Measurements from ENCODE around the gene GSN. TPM values are rescaled to one million over a fixed set of nuclear protein-coding genes. Genes with fewer than 3 reads are reported as not detected.

Gene GSN
- total RNA-seq, 1 donor from 2014 or later: 84.7 TPM

DNA sequence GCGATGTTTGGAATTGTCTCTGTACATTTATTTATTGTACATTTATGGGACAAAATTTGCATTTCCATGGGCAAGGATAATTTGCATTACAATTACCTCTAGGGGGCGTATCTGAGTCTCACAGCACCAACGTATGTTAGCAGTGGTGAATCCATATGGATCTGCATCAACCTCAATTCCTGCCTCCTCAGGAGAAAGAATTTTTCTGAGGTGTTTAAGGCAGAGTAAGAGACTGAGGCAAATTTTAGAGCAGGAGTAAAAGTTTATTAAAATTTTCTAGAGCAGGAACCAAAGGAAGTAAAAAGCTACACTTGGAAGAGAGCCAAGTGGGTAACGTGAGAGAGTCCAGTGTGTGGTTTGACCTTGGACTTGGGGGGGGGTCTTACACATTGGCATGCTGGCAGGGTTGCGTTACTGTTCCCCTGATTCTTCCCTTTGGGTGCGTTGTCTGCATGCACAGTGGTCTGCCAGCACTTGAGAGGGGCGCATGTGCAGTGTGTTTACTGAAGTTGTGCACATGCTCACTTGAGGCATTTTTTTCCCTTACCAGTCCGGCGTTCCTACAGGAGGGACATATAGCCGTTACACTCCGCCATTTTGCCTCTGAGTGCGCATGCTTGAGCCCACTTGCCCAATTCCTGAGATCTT, 45.3 kb upstream of the GSN start:
- DNase-seq (ENCODE audit: low read depth, low spot score): no peak
- TF ChIP-seq, protein P1, sequence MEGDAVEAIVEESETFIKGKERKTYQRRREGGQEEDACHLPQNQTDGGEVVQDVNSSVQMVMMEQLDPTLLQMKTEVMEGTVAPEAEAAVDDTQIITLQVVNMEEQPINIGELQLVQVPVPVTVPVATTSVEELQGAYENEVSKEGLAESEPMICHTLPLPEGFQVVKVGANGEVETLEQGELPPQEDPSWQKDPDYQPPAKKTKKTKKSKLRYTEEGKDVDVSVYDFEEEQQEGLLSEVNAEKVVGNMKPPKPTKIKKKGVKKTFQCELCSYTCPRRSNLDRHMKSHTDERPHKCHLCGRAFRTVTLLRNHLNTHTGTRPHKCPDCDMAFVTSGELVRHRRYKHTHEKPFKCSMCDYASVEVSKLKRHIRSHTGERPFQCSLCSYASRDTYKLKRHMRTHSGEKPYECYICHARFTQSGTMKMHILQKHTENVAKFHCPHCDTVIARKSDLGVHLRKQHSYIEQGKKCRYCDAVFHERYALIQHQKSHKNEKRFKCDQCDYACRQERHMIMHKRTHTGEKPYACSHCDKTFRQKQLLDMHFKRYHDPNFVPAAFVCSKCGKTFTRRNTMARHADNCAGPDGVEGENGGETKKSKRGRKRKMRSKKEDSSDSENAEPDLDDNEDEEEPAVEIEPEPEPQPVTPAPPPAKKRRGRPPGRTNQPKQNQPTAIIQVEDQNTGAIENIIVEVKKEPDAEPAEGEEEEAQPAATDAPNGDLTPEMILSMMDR (conservative IDR thresholded peaks at IDR 0.05): peak; percentile 71
- Mint-ChIP-seq H3K4me1 (peaks cover 23% of the 10 kb centered on the region), H3K9me3 (no peaks in the 10 kb centered on the region), H3K36me3 (ENCODE audit: low read depth) (no peaks in the 10 kb centered on the region), H3K4me3 (no peak overlapping the region), H3K27me3 (ENCODE audit: low read depth) (no peaks in the 10 kb centered on the region), H3K27ac (ENCODE audit: unreplicated experiment) (no peak overlapping the region)

DNA sequence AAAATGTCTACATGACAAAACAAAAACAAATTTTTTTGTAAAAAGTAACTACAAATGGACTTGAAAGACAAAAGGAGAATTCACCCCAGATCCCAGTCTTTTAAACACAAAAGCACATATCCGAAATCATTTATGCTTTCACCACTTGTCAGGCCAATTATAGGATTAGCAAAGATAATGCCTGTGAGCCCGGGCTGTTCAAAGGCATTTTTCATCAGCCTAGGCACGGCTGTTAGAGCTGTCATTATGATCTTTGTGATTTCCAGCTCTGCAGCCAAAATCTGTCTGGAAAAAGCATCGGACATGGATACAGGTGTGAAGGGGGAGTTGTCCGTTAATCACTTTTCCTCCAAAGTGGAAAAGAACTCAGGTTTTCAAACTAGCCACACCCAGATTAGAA, 42.7 kb upstream of the GSN start:
- H3K9me3 Mint-ChIP-seq: no peaks in the 10 kb centered on the region
- DNase-seq (ENCODE audit: low read depth, low spot score): no peak
- H3K27me3 Mint-ChIP-seq (ENCODE audit: low read depth): no peaks in the 10 kb centered on the region
- no peak overlapping the region for H3K4me3 Mint-ChIP-seq
- H3K27ac Mint-ChIP-seq (ENCODE audit: unreplicated experiment): no peak overlapping the region
- TF ChIP-seq, protein P1 (conservative IDR thresholded peaks at IDR 0.05): no peak
- H3K36me3 Mint-ChIP-seq (ENCODE audit: low read depth): no peaks in the 10 kb centered on the region
- peaks cover 21% of the 10 kb centered on the region for H3K4me1 Mint-ChIP-seq

DNA sequence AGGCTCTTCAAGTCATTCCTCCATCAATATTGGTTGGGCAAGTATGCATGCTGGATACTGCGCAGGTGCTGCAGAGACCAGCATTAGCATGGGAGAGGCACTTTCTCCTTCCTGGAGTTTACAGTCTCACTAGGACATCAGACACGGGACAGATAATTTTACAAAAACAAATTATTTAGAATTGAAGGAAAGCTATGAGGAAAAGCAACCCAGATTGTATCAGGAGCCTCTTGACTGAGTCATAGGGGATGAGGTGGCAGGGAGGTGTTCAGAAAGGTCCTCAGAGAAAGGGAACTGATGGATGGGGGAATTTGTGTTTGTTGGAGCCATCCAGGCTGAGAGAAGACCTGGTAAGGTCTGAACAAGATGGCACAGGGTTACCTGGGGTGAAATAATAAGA, 41.8 kb upstream of the GSN start:
- TF ChIP-seq, protein P1 (conservative IDR thresholded peaks at IDR 0.05): no peak

DNA sequence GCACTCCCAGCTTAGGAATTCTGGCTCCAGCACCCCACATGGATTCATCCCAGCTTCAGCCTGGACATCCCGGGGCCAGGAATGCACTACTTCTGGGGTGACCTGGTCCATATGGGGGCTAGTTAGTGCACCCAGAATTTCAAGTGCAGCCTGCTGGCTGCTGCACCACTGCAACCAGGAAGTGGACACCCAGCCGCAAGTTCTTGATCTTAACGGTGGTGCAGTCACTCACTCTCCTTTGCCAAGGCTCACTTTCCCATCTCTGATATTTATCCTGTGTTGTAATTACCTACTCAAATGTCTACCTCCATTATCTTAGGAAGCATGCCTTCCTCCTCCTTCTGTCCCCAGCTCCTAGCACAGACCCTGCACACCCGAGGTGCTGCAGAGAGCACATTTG, 40.1 kb upstream of the GSN start:
- no peaks in the 10 kb centered on the region for H3K27me3 Mint-ChIP-seq (ENCODE audit: low read depth)

More for the DNA sequence above, 41.8 kb upstream of the GSN start:
- no peaks in the 10 kb centered on the region for H3K27me3 Mint-ChIP-seq (ENCODE audit: low read depth)
- no peak overlapping the region for H3K27ac Mint-ChIP-seq (ENCODE audit: unreplicated experiment)
- no peak overlapping the region for H3K4me3 Mint-ChIP-seq
- H3K9me3 Mint-ChIP-seq: no peaks in the 10 kb centered on the region
- DNase-seq (ENCODE audit: low read depth, low spot score): no peak
- no peaks in the 10 kb centered on the region for H3K36me3 Mint-ChIP-seq (ENCODE audit: low read depth)
- H3K4me1 Mint-ChIP-seq: peaks cover 12% of the 10 kb centered on the region

DNA sequence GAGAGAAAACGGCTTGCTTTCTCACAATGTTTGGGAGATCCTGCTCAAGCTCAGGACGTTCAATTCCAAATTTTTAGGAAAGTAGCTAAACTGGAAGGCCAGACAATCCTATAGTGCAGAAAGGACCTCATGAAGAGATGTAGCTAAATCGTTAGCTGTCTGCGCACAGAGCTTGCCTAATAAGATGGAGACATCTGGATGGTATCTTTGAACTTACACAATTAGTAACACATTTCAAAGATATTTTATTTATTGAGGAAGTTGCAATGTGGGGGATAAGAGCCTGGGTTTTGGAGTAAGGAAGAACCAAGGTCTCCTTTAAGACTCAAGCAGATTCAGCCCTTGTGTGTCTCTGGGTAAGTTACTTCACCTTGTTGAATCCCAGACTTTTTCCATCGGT, 37.7 kb upstream of the GSN start:
- no peak overlapping the region for H3K4me3 Mint-ChIP-seq
- no peaks in the 10 kb centered on the region for H3K27me3 Mint-ChIP-seq (ENCODE audit: low read depth)
- H3K4me1 Mint-ChIP-seq: peaks cover 22% of the 10 kb centered on the region
- TF ChIP-seq, protein P1 (conservative IDR thresholded peaks at IDR 0.05): no peak
- H3K27ac Mint-ChIP-seq (ENCODE audit: unreplicated experiment): no peak overlapping the region
- peaks cover 7% of the 10 kb centered on the region for H3K9me3 Mint-ChIP-seq
- H3K36me3 Mint-ChIP-seq (ENCODE audit: low read depth): peaks cover 8% of the 10 kb centered on the region
- no peak for DNase-seq (ENCODE audit: low read depth, low spot score)

More for the DNA sequence above, 40.1 kb upstream of the GSN start:
- Mint-ChIP-seq H3K9me3 (no peaks in the 10 kb centered on the region), H3K4me3 (no peak overlapping the region), H3K4me1 (peaks cover 8% of the 10 kb centered on the region), H3K27ac (ENCODE audit: unreplicated experiment) (no peak overlapping the region), H3K36me3 (ENCODE audit: low read depth) (no peaks in the 10 kb centered on the region)
- no peak for DNase-seq (ENCODE audit: low read depth, low spot score)
- TF ChIP-seq, protein P1 (conservative IDR thresholded peaks at IDR 0.05): no peak

Measured in neural crest cell (in vitro differentiated cells).